ENCODE results near the gene DLG2.

DLG2 gene

DNA sequence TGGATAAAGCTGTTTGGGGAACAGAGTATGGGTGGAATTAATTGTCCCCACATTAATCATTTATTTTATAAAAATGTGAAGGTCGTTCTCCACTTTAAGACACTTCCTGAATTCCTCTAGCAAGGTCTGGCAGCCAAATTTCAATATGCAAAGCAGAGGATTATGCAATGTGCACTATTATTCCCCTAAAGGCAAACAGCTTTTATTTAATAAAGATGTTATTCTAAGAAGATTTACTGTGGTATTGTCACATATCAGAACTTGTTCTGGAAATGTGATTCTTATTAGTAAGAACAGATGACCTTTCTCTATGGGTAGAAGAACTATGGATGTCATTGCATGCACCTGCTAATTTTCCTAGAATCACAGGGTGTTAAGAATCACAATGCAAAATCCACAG is 1212.2 kb downstream of the DLG2 start:
- DNase-seq: no peak

DNA sequence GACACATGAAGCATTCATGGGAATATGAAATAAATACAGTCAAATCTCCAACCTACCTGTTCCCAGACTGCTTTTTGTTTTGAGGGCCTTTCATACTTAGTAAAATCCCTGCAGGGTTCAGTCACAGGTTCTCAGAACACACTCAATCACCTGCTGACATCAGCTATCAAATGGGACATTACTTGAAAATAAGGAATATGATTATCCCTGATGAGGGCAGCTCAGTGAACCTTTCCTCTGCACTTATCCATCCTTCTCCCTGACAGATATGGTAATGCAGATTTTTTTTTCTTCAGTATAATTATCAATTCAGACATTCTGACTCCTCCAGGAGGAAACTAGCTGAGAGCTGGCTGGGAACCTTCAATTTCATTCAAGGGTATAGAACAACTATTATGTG is 1213.6 kb downstream of the DLG2 start:
- no peak for DNase-seq

DNA sequence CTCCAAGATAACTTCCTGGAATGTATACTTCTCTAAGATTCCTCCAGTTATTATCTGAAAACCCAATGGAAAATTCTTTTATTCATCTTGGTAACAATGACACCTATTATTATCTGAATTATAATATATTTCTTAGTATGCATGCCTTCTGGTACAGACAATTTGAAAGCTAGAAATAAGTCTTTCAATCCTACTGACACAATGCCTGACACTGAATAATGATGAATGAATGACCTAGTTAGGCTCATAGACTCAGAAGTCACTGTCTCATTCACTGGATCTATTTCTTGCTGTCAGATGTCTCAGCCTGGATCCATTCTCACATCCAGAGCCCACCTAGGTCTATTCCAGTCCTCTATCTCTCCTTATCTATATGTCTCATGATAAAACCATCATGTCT is 1214.3 kb downstream of the DLG2 start:
- DNase-seq: no peak

DNA sequence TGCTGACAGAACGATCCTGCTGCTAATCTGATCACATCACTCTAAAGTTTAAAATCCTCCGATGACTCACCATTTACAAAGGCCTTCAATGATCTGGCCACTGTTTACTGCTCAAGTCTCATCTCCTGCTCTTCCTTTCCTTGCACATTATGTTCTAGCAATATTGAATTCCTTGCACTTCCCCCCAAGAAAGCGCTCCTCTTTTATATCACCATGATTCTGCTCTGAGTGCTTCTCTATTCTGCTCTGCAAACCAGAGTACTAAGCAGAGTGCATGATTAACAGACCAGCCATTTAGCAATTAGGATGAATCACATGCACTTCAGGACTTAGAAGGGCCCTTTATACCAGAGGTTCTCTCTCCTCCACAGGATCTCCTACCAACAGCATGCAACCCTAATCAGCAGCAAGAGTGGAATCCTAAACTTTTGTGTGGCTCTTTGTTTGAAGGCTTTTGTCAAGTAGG is 1218.2 kb downstream of the DLG2 start:
- peak; percentile 22 for DNase-seq

DNA sequence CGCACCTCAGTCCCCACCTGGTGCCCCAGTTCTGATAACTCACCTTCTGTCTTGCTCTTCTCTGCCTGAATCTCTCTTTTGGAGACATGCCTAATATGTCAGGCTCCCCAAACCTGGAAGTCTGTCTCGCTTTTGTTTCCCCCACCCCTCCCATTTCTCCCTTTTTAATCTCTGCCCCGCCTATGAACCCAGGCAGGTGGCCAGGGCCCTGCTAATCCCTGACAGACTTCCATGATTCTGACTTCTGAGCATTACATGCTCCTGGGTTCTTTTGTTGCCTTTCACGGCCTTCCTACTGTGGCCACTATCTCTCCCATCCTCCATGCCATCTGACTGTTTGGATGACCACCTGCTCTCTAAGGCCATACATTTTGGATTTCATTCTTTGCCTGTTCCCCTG is 1220.1 kb downstream of the DLG2 start:
- DNase-seq: no peak

DNA sequence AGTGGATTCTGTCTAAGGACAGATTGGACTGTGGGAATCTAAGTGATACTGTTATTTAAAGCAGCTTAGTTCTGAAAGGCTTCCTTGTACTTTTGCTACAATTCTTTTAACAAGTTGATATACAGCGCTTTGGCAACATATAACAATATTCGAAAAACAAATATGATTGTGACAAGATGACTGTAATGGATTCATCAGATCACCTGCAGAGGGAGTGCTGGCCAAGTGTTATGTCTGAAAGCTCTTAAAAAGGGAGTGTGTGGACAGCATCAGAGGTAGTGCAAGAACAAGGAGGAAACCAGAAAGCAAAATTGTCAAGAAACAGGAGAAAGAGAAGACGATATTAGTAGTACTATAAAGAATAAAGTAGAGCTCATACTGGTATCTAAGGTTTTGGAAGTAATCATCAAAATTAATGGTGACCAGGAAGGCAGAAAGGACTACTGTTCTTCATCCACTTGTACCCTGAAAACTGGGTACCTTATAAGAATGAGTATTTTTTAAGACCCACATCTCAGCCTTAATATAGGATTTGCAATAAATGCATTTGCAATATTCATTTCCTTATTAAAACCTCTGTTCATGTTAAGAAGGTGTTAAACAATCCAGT is 1229.0 kb downstream of the DLG2 start:
- peak; percentile 52 for DNase-seq

DNA sequence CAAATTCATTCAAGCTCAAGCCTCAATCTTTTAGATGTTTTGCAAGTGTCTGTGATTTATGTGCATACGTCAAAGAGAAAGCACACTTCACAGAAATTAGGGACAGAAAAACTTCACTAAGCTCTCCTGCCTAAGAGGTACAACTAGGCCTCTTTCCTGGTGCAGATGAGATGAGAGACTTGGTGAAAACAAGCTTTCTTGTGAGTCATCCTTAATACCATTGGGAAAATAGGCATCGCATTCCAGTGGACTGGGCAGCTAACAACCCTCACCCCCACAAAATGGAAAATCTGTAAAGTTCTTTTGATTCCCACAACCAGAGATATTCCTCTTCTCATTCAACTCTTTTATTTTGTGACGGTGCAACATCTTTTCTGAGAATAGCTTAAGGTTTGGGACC is 1230.6 kb downstream of the DLG2 start:
- DNase-seq: no peak

DNA sequence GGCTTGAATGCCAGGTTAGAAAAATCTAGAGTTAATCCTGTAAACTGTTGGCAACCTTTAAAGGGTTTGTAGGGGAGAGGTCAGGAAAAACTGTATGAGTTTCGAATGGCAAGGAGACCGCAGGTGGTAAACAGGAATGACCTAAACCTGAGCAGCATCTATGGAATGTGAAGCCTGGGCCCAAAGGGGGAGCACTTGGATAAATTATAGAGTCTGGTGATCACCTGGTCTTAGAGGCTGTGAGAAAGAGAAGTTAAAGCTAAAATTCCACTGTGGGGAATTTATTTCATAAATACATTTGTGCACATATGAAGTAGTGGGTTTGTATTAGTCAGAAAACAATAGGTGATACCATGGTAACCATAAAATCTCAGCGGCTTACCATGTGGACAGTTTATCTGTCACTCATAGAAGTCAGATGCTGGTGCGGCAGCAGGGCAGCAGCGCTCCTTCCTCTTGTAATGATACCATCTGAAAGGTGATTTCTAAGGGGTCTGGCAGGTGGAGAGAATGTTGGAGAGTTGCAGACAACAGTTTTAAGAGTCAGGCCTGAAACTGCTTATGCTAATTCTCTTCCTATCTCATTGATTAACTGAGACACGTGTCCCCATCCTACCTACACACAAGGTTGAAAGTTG is 1236.6 kb downstream of the DLG2 start:
- no peak for DNase-seq

DNA sequence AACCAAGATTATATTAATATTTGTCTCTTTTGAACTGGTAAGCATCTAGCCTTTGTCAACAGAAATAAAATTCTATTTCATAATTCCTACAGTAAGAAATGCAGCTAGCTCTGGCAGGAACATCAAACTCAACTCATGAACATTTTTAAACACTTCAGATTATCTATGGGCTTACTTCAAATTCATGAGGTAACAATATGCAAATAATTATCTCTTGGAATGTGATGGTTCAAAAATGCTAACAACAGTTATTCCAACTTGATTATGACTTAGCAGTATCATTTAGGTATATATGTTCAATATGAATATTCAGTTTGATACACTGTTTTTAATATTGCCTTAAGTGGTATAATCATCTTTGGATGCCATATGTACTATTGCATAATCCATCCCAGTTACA is 1237.4 kb downstream of the DLG2 start:
- DNase-seq: no peak

DNA sequence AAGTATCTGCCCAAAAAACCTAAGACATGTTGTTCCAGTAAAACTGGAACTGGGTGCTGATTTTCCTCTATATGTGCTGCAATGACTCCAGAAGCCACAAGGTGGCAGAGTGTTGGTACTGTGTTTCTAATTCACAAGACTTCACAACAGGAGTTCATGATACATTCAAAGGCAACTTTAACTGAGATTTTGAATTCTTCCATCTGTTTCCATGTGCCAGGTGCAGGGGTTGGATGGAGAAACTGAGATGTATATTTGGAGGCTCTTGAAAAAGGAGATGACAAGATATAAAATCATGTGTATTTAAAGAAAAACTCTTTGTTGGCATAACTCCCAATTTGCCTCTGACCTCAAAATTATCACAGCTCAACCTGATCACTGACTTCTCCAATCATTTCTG is 1242.4 kb downstream of the DLG2 start:
- DNase-seq: no peak

DNA sequence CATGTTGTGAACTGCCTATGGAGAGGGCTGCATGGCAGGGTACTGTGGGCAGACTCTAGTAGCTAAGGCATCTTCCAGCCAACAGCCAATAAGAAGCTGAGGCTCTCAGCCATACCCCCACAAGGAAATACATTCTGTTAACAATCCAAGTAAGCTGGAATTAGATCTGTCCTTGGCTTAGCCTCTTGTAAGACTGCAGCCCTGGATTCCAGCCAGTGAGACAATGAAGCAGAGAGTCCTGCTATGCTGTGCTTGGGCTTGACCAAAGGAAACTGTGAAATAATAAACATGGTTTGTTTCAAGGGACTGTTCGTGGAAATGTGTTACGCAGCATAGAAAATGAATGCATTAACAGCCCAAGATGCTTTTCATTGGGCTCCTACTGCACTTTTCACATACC is 1243.6 kb downstream of the DLG2 start:
- DNase-seq: no peak

DNA sequence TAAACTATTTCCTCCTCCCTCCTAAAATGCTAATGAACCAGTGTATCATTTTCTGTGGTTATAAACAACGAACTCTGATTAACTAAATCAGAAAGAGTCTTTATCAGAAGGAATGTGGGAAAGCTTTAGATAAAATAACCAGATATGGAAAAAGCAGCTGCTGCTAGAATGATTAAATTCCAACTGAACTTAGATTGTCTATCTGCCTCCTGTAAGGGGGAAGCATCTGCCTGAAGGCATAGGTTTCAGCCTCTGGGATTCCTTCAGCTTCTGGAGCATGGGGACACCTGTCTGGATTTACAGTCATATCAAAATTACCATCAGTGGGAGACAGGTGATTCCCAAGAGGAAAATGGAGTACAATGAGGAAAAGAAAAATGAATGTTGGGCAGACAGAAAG is 1245.5 kb downstream of the DLG2 start:
- no peak for DNase-seq

DNA sequence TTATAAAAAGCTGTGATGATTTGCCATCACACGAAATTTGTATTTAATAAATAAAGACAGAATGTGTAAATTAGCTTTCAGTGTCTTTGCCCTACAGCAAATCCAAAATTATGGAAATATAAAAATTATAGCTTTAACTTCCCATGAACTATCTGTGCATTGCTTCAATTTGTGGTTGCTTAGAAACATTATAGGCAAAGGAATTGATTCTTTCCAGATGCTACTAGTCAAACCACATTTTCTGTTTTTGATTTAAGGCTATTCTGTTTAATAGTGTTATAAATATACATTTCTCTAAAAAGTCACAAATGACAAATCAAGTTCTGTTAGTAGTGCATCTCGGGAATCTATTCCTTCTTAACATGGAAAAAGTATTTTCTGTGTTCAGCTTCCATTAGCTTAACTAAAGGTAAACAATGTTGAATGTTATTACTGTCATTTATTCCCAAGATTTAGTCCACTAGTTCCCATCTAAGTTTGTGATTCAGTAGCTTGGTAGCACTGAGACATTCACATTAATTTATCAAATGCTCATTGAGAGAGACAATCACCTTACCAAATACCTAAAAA is 1254.7 kb downstream of the DLG2 start:
- no peak for DNase-seq

DNA sequence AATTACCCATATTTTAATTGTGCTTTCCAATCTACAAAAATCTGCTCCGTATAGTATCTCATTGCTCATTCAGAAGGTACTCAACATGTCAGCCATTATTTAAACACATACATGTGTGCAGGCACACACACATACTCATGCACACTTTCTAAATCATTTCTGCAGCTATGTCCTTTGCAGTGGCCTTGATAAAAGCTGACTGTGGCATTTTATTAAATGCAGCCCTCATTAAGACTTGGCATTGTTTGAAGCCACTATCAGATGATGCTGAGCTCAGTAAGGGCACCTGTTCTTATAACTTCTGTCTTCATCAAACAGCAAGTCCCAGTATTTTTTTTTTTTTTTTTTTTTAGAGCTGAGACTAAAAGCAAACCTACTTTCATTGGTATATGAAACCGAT is 1269.1 kb downstream of the DLG2 start:
- no peak for DNase-seq

DNA sequence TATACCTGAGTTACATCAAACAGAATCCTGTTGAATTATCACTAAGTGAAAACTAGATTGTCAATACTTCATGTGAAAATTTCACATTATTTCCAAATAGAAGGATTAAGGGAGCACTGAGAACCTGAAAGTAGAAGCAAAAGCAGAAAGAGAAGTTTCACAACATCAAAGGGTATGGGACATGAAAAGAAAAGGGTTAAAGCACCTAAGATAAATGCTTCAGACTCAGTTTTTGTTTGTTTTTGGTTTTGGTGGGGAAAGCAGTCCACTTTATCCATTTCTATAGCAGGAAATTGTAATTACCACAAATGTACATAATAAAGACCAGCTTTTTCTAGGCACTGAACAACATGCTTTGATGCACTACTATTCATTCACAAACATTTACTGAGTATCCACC is 1271.2 kb downstream of the DLG2 start:
- no peak for DNase-seq

DNA sequence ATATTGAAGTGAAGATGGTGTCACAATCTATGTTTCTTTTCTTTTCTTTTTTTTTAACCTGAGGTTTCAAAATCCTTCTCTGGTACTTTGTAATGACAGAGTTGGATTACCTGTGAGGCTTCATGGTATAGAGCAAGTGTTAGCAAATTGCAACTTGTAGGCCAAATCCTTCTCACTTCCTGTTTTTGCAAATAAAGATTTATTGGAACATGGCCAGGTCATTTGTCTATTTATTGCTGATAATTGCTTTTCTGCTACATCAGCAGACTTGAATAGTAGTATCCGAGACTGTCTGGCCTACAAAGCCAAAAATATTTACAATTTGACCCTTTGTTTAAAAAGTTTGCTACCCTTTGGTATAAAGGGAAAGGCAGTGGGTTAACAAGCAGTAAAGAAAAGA is 1281.5 kb downstream of the DLG2 start:
- no peak for DNase-seq

DNA sequence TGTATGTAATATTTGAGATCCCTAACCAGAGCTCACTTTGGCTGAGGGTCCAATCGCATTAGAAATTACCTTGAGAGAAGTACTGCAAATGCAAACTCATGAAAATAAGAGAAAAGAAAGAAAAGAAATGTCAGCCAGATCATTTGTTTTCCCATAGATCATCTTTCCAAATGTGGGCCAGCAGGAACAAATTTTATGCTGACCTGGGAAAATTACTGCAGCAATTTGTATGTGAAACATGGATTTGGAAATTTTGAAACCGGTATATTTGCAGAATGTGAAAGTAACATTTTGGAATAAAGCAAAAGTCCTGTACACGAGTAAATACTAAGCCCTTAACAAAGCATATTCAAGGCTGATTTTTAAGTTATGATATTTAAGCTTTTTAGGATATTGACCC is 1282.1 kb downstream of the DLG2 start:
- DNase-seq: no peak

DNA sequence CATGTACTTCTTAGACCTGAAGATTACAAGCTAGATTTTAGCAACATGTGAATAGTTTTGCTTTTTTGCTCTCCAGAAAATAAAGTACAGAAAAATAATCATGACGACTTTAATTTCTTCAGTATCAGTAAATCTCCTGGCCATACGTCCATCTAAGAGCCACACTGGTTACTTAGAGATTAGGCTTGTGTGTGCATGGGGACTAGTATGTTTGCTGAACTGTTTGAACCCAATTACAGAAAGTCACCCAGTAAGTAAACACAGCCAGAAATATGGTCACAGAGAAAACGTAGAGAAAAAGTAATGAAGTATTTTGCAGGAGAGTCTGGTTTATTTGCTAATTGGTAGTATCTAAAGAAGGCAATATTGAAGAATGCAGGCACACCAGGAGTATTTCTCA is 1287.3 kb downstream of the DLG2 start:
- DNase-seq: no peak

DNA sequence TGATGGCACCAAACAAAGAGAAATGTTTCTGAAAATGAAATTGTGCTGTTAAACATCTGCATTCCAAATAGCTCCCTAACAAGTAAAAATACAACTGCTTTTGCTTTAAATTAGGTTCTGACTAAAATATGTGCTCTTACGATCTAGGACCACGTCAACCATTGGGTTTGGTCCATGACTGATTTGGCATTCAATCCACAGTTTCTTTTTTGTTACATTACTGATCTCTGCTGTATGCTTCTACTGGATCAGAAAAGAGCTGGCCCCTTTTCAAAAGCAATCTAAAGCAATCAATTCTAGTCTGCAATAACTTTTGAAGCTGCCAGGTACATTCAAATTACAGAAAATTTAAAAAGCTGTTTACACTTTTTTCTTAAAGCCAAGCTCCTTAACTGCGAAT is 1293.9 kb downstream of the DLG2 start:
- DNase-seq: no peak

DNA sequence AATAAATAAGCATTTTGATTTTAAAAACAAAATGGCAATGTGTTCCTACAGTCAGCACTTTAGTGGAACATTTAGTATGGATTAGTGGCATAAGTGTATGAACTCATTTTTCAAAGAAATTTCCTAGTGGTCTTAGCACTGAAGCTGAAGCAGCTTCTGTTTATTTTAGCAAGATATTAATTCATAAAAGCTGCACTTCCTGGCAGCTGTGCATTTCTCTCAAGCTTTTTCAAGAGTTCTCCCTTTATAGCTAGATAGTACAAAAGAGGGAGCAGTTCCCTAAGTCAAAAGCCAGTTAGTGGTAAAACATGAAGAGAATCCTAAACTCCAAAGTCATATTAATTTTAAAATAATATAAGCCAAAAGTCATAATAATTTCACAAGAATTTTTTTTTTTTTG is 1304.9 kb downstream of the DLG2 start:
- no peak for DNase-seq

DNA sequence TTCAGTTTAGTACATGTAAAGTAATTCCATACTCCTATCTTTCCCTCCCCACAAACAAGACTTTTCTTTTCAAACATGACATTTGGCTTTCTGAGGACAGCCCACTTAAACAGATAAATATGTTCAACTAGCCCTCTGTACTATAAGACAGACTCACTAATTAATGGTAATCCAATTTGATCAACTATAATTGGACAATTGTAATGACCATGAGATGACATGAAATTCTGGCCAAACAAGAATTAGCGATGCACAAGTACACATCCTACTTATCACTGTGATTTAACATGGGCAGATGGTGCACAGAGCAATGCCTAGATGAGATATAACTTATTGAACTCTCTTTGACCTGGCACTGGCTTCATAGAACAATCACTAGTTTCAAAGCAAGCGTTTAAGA is 1307.3 kb downstream of the DLG2 start:
- DNase-seq: no peak

DNA sequence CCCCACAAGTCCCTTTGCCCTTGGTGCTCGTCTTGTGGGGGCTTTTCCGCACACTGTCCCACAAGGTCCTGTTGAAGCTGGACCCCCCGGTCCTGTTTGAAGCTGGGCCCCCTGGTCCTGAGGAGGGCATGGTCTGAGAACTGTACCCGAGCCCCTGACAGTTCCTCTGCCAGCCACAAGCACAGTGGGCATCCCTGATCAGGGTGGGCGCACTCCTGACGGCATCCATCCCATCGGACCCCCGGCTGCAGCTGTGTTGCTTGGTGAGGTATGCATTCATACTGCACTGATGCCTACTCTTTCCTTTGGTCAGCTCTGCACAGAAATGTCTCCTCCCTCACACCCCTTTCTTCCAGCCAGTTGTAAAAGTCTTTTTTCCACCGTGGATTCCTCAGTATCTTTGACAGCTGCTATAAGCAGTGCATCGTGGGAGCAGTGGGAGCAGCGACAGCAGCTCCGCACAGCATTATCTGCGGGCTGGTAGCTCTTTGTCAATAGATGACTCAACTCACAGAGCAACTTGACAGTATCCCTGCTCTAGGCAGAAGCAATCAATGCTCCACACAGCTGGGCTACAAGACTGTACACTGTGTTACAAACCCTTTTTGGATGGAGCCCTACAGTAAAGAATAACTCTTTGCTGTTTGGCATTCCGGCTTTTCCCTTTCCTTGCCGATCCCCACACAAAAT is 1310.1 kb downstream of the DLG2 start:
- no peak for DNase-seq

DNA sequence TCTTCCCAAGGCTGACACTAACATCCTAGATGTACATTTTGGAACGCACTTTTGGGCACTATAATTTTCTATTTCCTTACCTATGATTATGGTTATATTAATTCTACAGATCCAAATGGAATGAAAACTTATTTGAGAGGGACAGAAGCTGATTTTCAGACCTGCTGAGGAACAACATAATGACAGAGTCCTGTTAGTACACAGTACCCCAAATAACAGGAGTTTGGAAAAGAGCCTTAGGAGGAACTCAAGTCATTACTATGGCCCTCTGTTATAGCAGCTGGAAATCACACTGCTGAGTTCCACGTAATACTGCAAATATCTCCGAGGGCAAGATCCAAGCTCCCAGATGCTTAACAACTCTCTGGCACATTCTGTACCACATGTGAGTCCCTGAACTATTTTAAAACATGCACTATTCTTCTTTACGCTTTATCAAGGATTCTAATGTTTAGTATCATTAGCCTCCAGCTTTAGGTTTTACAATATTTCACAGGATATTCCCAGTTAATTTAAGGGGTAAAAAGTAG is 1313.2 kb downstream of the DLG2 start:
- DNase-seq: no peak

DNA sequence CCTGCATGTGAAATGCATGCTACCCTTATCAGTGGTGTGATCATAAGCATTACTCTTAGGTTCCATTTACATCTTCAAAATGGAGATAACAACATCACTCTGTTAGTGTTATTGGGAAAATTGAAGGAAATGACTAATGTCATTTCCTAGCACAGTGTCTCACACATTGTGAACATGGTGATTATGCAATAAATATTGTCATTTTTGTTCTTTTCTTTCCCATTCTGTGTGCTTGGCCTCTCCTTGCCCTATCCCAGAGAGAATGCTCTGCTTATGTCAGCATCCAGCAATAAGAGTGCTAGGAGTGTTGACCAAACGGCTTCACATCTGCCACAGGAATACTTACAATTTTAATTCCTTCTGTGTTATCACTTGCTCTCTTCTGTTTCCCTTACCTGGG is 1316.9 kb downstream of the DLG2 start:
- no peak for DNase-seq
